ENCODE data around the gene LRRC3. TPM values are rescaled to one million over a fixed set of nuclear protein-coding genes. Genes with fewer than 3 reads are reported as not detected.
"Not testable (repeated sequence)": the region's sequence is repeated elsewhere in the genome, so short reads cannot be mapped to it uniquely, and the experiment has no call there.

Gene LRRC3
- total RNA-seq, 1 experiment from 2014 or later: 4.6 TPM

DNA sequence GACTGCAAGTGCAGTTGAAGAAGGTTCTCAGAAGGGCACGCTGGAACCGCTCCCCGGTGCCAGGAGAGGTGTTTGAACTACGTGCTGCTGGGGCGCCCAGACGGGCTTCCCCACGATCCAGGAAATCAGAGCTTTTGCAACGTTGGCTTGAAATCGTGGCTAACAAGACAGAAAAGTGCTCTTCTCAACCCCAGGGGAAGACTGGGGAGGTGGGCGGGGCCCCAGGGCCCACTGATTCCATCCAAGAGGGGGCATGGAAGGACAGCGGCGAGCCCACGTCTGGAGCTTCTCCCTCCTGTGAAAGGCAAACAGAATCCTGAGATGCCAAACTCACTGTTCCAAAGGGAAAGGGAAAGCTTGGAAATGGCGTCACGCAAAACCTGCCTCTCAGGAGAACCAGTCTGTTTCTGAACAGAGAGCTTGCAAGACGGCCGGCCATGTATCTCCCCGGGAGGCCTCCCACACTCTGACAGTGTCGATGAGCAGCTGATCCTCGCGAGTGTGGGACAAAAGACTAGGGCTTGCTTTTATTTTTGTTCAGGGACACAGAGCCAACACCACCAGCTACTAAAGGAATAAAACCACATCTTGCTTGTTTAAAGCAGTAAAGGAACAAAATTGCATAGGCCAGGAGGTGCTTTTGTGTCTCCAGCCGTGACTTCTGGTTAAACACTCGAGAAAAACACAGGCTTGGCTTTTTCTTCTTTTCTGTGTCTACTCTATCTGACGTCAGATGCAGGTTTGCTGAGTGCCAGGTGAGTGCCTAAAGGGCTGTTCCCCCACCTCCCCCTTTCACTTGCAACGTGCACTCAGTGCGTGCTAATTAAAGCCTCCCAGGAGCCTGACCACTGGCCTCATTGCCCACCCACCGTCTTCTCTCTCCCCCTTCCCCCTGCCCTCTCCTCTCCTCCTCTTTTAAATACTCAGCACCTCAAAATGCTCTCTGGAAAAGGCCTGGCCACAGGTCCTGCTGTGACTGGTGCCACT lies 41.5 kb downstream of the LRRC3 start:
- Histone ChIP-seq H3K27me3 (ENCODE audit: control insufficient read depth, insufficient read depth, low read length) (no peaks in the 10 kb centered on the region), H3K4me3 (ENCODE audit: insufficient read depth, low read depth, low read length) (no peak overlapping the region), H3K36me3 (replicated peaks; ENCODE audit: control insufficient read depth, insufficient read depth, low read length) (no peaks in the 10 kb centered on the region; the same call in none of the 2 replicates)
- peak; percentile 67 for DNase-seq

DNA sequence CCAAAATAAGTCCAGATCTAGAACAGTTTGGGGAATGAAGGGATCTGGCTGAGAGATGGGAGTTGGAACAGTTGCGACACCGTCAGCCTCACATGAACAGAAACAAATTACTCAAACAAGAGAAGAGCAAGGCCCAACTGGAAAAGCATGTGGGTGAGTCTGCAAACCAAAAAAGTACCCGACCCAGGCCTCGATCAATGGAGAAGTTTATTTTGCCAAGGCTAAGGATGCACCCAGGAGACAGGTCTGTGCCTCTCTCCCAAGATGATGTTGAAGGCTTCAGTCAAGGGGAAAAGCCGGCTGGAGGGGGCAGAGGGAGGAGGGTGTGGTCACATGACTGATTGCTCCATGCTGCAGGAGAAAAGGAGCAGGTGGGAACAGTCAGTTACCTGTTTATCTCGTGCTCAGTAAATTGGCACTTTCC lies 42.4 kb downstream of the LRRC3 start:
- Histone ChIP-seq H3K4me3 (ENCODE audit: insufficient read depth, low read depth, low read length) (no peak overlapping the region), H3K36me3 (replicated peaks; ENCODE audit: control insufficient read depth, insufficient read depth, low read length) (no peaks in the 10 kb centered on the region; the same call in 1 of the 2 replicates), H3K27me3 (ENCODE audit: control insufficient read depth, insufficient read depth, low read length) (no peaks in the 10 kb centered on the region)
- DNase-seq: peak; percentile 63

- no peak overlapping the region for H3K4me3 ChIP-seq (ENCODE audit: insufficient read depth, low read depth, low read length)
Observed at GRCh38 chr21:44498280-44499210, 43.2 kb downstream of the LRRC3 start.

GRCh38 chr21:44499211-44499560 lies 43.9 kb downstream of the LRRC3 start:
- Histone ChIP-seq H3K4me3 (ENCODE audit: insufficient read depth, low read depth, low read length) (no peak overlapping the region), H3K27me3 (ENCODE audit: control insufficient read depth, insufficient read depth, low read length) (no peaks in the 10 kb centered on the region), H3K36me3 (replicated peaks; ENCODE audit: control insufficient read depth, insufficient read depth, low read length) (no peaks in the 10 kb centered on the region; the same call in 1 of the 2 replicates)
- DNase-seq: peak; percentile 31

More at GRCh38 chr21:44498280-44499210, 43.2 kb downstream of the LRRC3 start:
- no peaks in the 10 kb centered on the region; the same call in 1 of the 2 replicates for H3K36me3 ChIP-seq (replicated peaks; ENCODE audit: control insufficient read depth, insufficient read depth, low read length)
- no peaks in the 10 kb centered on the region for H3K27me3 ChIP-seq (ENCODE audit: control insufficient read depth, insufficient read depth, low read length)
- DNase-seq: peak; percentile 53

GRCh38 chr21:44499631-44500030 lies 44.3 kb downstream of the LRRC3 start:
- peak; percentile 60 for DNase-seq

DNA sequence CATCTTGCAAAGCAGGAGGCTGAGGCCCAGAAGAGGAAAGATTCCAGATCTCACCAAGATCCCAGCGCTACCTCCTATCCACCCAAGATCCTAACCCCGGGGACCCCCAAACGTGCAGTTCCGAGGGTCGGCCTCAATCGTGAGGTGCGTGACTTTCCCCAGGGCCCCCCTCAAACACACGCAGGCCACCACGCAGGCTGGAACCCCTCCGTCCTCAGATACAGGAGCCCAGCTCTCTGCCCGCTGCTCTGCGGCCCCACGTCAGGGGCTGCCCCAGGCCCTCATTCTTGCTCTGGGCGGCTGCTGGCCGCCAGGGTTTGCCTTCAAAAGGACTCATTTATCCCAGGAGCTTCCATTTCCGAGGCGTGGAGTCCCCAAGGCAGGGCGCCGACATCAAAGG lies 44.8 kb downstream of the LRRC3 start:
- H3K27me3 ChIP-seq (ENCODE audit: control insufficient read depth, insufficient read depth, low read length): no peaks in the 10 kb centered on the region
- peak; percentile 48 for DNase-seq
- H3K36me3 ChIP-seq (replicated peaks; ENCODE audit: control insufficient read depth, insufficient read depth, low read length): no peaks in the 10 kb centered on the region; the same call in 1 of the 2 replicates
- H3K4me3 ChIP-seq (ENCODE audit: insufficient read depth, low read depth, low read length): no peak overlapping the region

More at GRCh38 chr21:44499631-44500030, 44.3 kb downstream of the LRRC3 start:
- no peaks in the 10 kb centered on the region; the same call in 1 of the 2 replicates for H3K36me3 ChIP-seq (replicated peaks; ENCODE audit: control insufficient read depth, insufficient read depth, low read length)
- H3K27me3 ChIP-seq (ENCODE audit: control insufficient read depth, insufficient read depth, low read length): no peaks in the 10 kb centered on the region
- H3K4me3 ChIP-seq (ENCODE audit: insufficient read depth, low read depth, low read length): no peak overlapping the region

DNA sequence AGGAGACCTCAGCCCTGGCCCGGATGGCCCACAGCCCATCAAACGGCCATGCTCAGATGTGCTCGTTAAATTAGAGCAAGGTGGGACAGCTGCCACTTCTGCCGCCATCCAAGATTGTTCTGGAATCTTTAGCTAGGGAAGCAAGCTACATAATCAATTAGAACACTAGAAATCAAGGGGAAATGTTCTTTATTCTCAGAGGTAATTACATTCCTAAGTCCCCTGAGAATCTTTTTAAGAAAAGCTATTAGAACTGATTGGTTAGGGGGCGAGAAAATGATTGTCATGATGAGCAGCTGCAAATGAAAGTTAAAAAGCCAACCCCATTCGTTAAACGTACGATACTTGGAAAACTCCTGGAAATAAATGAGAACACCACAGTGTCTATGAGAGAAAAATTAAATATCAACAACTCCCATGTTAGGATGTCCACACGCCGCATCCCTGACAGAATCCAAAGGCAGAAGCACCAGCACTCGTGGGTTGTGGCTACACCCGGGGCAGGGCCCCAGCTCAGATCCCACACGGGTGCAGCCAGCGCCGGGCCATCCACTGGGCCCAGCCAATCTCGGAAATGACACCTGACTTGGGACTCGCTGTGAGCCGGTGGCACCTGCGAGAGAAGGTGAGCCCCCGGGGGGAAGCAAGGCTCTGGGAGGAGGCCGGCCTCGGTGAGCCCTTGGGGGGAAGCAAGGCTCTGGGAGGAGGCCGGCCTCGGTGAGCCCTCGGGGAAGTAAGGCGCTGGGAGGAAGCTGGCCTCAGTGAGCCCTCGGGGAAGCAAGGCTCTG lies 47.1 kb downstream of the LRRC3 start:
- Histone ChIP-seq H3K36me3 (replicated peaks; ENCODE audit: control insufficient read depth, insufficient read depth, low read length) (no peaks in the 10 kb centered on the region), H3K4me3 (ENCODE audit: insufficient read depth, low read depth, low read length) (no peak overlapping the region), H3K27me3 (ENCODE audit: control insufficient read depth, insufficient read depth, low read length) (no peaks in the 10 kb centered on the region)
- peak; percentile 56 for DNase-seq

GRCh38 chr21:44503006-44503889 lies 47.9 kb downstream of the LRRC3 start:
- DNase-seq: not testable (repeated sequence)

DNA sequence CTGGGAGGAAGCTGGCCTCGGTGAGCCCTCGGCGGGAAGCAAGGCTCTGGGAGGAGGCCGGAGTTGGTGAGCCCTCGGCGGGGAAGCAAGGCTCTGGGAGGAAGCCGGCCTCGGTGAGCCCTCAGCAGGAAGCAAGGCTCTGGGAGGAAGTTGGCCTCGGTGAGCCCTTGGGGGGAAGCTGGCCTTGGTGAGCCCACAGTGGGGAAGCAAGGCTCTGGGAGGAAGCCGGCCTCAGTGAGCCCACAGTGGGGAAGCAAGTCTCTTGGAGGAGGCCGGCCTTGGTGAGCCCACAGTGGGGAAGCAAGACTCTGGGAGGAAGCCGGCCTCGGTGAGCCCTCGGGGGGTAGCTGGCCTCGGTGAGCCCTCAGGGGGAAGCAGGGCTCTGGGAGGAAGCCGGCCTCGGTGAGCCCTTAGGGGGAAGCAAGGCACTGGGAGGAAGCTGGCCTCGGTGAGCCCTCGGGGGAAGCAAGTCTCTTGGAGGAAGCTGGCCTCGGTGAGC lies 48.6 kb downstream of the LRRC3 start:
- Histone ChIP-seq H3K36me3 (replicated peaks; ENCODE audit: control insufficient read depth, insufficient read depth, low read length) (no peaks in the 10 kb centered on the region), H3K4me3 (ENCODE audit: insufficient read depth, low read depth, low read length) (no peak overlapping the region), H3K27me3 (ENCODE audit: control insufficient read depth, insufficient read depth, low read length) (no peaks in the 10 kb centered on the region)
- peak; percentile 32 for DNase-seq

More at GRCh38 chr21:44503006-44503889, 47.9 kb downstream of the LRRC3 start:
- not testable (repeated sequence) for H3K36me3 ChIP-seq (replicated peaks; ENCODE audit: control insufficient read depth, insufficient read depth, low read length); H3K27me3 ChIP-seq (ENCODE audit: control insufficient read depth, insufficient read depth, low read length); H3K4me3 ChIP-seq (ENCODE audit: insufficient read depth, low read depth, low read length)

GRCh38 chr21:44505673-44506278 lies 50.5 kb downstream of the LRRC3 start:
- Histone ChIP-seq H3K4me3 (ENCODE audit: insufficient read depth, low read depth, low read length) (no peak overlapping the region), H3K36me3 (replicated peaks; ENCODE audit: control insufficient read depth, insufficient read depth, low read length) (no peaks in the 10 kb centered on the region), H3K27me3 (ENCODE audit: control insufficient read depth, insufficient read depth, low read length) (no peaks in the 10 kb centered on the region)
- no peak for DNase-seq

DNA sequence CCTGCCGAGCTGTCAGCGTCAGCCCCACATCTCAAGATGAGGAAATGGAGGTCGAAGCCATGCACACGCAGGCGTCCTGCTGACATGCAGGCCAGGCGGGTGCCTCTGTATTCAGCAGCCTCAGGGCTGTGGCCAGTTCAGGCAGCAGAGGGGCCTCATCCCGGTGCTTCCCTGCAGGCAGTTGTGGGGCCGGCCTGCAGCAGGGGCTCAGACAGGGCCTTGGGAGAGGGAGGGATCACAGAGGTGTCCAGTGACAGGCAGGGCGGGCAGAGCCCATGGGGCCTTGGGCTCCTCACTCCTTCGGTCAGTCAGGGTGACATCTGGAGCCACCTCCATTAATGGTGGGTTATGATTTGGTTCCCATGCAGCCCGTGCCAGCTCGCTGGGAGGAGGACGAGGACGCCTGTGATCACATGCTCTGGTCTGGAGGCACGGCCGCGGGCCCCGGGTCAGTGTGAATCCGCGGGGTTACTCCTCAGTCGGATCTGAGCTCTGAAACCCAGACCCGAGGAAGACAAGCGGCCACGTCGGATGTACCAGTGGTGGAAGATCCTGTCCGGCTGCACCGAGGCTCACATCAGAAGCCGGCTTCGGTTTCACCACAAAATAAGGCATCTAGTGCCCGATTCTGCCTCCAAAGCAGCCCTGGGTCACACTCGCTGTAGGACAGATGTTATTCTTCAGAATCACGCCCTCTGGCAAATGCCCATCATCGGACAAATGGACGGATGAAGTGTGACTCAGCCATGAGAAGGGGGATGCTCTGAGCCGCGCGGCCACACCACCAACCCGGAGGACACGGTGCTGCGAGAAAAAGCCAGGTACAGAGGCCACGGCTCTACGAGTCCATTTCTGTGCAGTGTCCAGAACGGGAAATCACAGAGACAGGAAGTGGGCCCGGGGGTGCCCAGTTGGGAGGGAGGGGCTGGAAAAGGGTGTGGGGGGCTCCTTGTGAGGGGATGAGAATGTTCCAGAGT lies 51.3 kb downstream of the LRRC3 start:
- peaks cover 6% of the 10 kb centered on the region for H3K36me3 ChIP-seq (replicated peaks; ENCODE audit: control insufficient read depth, insufficient read depth, low read length)
- peak; percentile 70 for DNase-seq
- H3K27me3 ChIP-seq (ENCODE audit: control insufficient read depth, insufficient read depth, low read length): no peaks in the 10 kb centered on the region
- H3K4me3 ChIP-seq (ENCODE audit: insufficient read depth, low read depth, low read length): no peak overlapping the region
